DOHH2 (cell line): Measurements from ENCODE around the gene EPYC.

ENCODE experiments used
- H3F3A ChIP-seq: fragments of 200-600 bp; sonication (generic), shearing (Covaris generic); 2 replicates; pipeline ENCODE4 v1.6.0; 2016; ENCODE audit warnings: antibody characterized with exemption, mild to moderate bottlenecking; ENCODE audit not compliant: control insufficient read depth, insufficient read depth
- H3K27ac ChIP-seq: fragments of 200-600 bp; sonication (generic); 2 replicates; pipeline ENCODE4 v1.5.1; 2014; ENCODE audit warnings: low read depth, mild to moderate bottlenecking, low read length, moderate library complexity
- H3K27me3 ChIP-seq: fragments of 200-600 bp; sonication (generic); 2 replicates; pipeline ENCODE4 v1.6.1; 2014; ENCODE audit warnings: mild to moderate bottlenecking, low read length, mixed read lengths; ENCODE audit not compliant: control insufficient read depth
- H3K36me3 ChIP-seq: fragments of 200-600 bp; sonication (generic); 2 replicates; pipeline ENCODE4 v1.6.1; 2014; ENCODE audit warnings: mild to moderate bottlenecking, low read length, moderate library complexity, mixed read lengths; ENCODE audit not compliant: control insufficient read depth
- H3K4me1 ChIP-seq: fragments of 200-600 bp; sonication (generic); 2 replicates; pipeline ENCODE4 v1.6.1; 2014; ENCODE audit warnings: mild to moderate bottlenecking, low read length, mixed read lengths; ENCODE audit not compliant: control insufficient read depth
- H3K4me2 ChIP-seq: fragments of 200-600 bp; sonication (generic); 2 replicates; pipeline ENCODE4 v1.6.0; 2014; ENCODE audit warnings: mild to moderate bottlenecking, low read length, moderate library complexity
- H3K4me3 ChIP-seq: fragments of 200-600 bp; sonication (generic); 2 replicates; pipeline ENCODE4 v1.5.1; 2014; ENCODE audit warnings: mild to moderate bottlenecking, low read length, mixed read lengths
- H3K79me2 ChIP-seq: fragments of 200-600 bp; sonication (generic); 2 replicates; pipeline ENCODE4 v1.6.1; 2014; ENCODE audit warnings: mild to moderate bottlenecking, low read length, mixed read lengths; ENCODE audit not compliant: control insufficient read depth
- H3K9me2 ChIP-seq: fragments of 200-600 bp; sonication (generic); replicated peaks from 2 replicates; pipeline ENCODE4 v1.6.1; 2014; ENCODE audit warnings: mild to moderate bottlenecking, low read length, mixed read lengths; ENCODE audit not compliant: control insufficient read depth
- H3K9me3 ChIP-seq: fragments of 200-600 bp; sonication (generic); 2 replicates; pipeline ENCODE4 v1.6.1; 2014; ENCODE audit warnings: antibody characterized with exemption, low read length, mixed read lengths; ENCODE audit not compliant: control insufficient read depth, insufficient read depth
- H4K20me1 ChIP-seq: fragments of 200-600 bp; sonication (generic); 2 replicates; pipeline ENCODE4 v1.6.0; 2014; ENCODE audit warnings: low read depth, mild to moderate bottlenecking, antibody characterized with exemption, low read length, moderate library complexity; ENCODE audit not compliant: control insufficient read depth, insufficient read depth
- CTCF ChIP-seq: fragments of 200-600 bp; sonication (generic); IDR thresholded peaks from one replicate; pipeline ENCODE4 v1.5.1; 2014; ENCODE audit warnings: antibody characterized with exemption, mild to moderate bottlenecking, low read depth, low read length; ENCODE audit not compliant: poor library complexity, severe bottlenecking
- EZH2phosphoT487 ChIP-seq: fragments of 200-600 bp; sonication (generic); IDR thresholded peaks from 2 replicates; pipeline ENCODE4 v1.6.1; 2017; ENCODE audit warnings: borderline replicate concordance, mild to moderate bottlenecking, antibody characterized with exemption, low read length, moderate library complexity, mixed read lengths

The EPYC gene

GRCh38 chr12:90995010-90995409, 9.8 kb downstream of the EPYC start:
- Histone ChIP-seq H4K20me1 (no peaks in the 10 kb centered on the region), H3F3A (no peaks in the 10 kb centered on the region), H3K27ac (no peak overlapping the region), H3K9me2 (no peaks in the 10 kb centered on the region), H3K27me3 (no peaks in the 10 kb centered on the region), H3K4me3 (no peak overlapping the region), H3K4me1 (no peaks in the 10 kb centered on the region), H3K4me2 (no peak overlapping the region), H3K36me3 (no peaks in the 10 kb centered on the region), H3K9me3 (no peaks in the 10 kb centered on the region), H3K79me2 (no peaks in the 10 kb centered on the region)
- TF ChIP-seq CTCF = no peak
- no peak for TF ChIP-seq EZH2phosphoT487

- no peaks in the 10 kb centered on the region for H3K27me3 ChIP-seq
- no peak for TF ChIP-seq CTCF
- H3K4me1 ChIP-seq = no peaks in the 10 kb centered on the region
- H4K20me1 ChIP-seq = no peaks in the 10 kb centered on the region
- H3K36me3 ChIP-seq = no peaks in the 10 kb centered on the region
- no peak overlapping the region for H3K4me2 ChIP-seq
- H3K79me2 ChIP-seq = no peaks in the 10 kb centered on the region
- H3K9me2 ChIP-seq = no peaks in the 10 kb centered on the region
- no peak overlapping the region for H3K4me3 ChIP-seq
- H3K27ac ChIP-seq = no peak overlapping the region
- H3F3A ChIP-seq = no peaks in the 10 kb centered on the region
- H3K9me3 ChIP-seq = no peaks in the 10 kb centered on the region
Measured at GRCh38 chr12:90991952-90992465, 12.8 kb downstream of the EPYC start.

GRCh38 chr12:90990611-90991010, 14.2 kb downstream of the EPYC start:
- TF ChIP-seq EZH2phosphoT487 (no peak), CTCF (no peak)

More at GRCh38 chr12:90990611-90991010, 14.2 kb downstream of the EPYC start:
- no peaks in the 10 kb centered on the region for H4K20me1 ChIP-seq
- no peaks in the 10 kb centered on the region for H3K27me3 ChIP-seq
- H3F3A ChIP-seq = no peaks in the 10 kb centered on the region
- H3K4me2 ChIP-seq = no peak overlapping the region
- no peaks in the 10 kb centered on the region for H3K4me1 ChIP-seq
- H3K36me3 ChIP-seq = no peaks in the 10 kb centered on the region
- no peak overlapping the region for H3K4me3 ChIP-seq
- H3K9me2 ChIP-seq = no peaks in the 10 kb centered on the region
- no peak overlapping the region for H3K27ac ChIP-seq
- no peaks in the 10 kb centered on the region; the same call in 1 of the 2 replicates for H3K9me3 ChIP-seq
- H3K79me2 ChIP-seq = no peaks in the 10 kb centered on the region
